GM21528 (cell line): ENCODE results near the gene PPDPF.
"Not testable (repeated sequence)": the region's sequence is repeated elsewhere in the genome, so short reads cannot be mapped to it uniquely, and the experiment has no call there.

ENCODE experiments used
- ATAC-seq: cut with Tn5 transposase; IDR thresholded peaks from one replicate; pipeline ENCODE4 v1.9.1; 2021; ENCODE audit warnings: mild to moderate bottlenecking, moderate library complexity; ENCODE audit not compliant: unreplicated experiment, low FRiP score

The PPDPF gene

GRCh38 chr20:63560856-63561609 is 40.5 kb downstream of the PPDPF start:
- ATAC-seq = no peak

- no peak for ATAC-seq
Measured at GRCh38 chr20:63561624-63562396, 41.2 kb downstream of the PPDPF start.

DNA sequence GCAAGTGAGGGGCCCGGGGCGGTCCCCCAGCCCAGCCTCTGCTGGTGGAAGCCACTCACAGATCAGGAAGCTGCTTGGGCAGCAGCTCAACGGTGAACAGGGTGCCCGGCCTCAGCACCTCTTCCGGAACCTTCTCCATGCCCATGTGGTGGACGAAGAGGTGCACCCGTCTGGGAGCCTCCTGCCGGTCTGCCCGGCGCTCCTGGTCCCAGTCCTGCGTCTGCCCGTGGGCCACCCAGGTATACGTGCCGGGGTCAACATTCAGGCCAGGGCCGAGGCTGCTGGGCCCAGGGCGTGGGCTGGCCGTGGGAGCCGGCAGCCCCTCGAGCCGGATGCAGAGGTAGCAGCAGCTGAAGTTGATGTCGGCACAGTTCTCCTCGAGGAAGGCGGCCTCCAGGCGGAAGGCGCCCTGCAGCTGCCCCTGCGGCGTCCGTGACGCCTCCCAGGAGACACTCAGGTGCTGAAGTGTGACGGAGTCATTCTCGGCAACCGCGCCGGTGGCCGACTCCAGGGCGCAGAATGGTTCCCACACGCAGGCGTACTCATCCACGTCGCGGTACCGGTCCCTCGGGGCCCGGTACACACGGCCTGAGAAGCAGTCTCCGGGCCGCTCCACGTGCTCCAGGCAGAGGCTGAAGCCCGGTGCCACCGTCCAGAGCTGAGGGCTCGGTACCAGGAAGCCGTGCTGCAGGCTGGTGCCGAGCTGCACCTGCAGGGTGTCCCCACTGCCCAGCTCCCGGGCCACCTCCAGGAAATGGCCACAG is 42.1 kb downstream of the PPDPF start:
- no peak for ATAC-seq

- ATAC-seq = no peak
Measured at GRCh38 chr20:63563225-63563935, 42.8 kb downstream of the PPDPF start.

DNA sequence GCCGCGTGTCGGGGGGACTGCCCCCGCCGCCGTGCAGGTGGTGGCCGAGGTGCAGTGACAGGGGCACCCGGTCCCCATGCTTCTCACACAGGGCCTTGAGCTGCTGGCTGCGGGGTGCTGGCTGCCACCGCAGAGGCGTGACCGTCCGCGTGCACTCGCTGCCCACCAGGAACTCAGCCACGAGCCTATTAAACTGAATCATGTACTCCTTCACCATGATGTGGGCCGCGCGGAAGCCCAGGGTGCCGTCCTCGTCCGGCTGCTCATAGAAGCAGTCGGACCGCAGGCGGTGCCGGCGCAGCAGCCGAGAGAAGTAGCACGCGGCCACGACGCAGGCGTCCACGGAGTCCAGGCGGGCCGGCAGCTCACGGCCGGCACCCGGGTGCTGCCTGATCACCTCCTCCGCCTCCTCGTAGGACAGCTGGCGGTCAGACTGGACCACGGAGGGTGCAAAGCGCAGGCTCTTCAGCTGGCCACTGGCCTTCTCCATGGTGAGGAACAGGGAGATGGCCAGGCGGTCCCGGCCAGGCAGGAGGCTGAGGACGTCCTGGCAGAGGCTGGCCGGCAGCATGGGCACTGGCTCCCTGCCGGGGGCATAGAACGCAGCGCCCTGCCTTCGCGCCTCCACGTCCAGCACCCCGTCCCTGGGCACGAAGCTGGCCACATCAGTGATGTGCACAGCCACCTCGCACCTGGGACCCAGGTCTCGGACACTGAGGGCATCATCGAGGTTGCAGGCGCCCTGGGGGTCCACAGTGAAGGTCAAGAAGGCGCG is 43.7 kb downstream of the PPDPF start:
- ATAC-seq = no peak

GRCh38 chr20:63565021-63565698 is 44.6 kb downstream of the PPDPF start:
- ATAC-seq = no peak

- no peak for ATAC-seq
Measured at GRCh38 chr20:63565699-63566335, 45.3 kb downstream of the PPDPF start.

DNA sequence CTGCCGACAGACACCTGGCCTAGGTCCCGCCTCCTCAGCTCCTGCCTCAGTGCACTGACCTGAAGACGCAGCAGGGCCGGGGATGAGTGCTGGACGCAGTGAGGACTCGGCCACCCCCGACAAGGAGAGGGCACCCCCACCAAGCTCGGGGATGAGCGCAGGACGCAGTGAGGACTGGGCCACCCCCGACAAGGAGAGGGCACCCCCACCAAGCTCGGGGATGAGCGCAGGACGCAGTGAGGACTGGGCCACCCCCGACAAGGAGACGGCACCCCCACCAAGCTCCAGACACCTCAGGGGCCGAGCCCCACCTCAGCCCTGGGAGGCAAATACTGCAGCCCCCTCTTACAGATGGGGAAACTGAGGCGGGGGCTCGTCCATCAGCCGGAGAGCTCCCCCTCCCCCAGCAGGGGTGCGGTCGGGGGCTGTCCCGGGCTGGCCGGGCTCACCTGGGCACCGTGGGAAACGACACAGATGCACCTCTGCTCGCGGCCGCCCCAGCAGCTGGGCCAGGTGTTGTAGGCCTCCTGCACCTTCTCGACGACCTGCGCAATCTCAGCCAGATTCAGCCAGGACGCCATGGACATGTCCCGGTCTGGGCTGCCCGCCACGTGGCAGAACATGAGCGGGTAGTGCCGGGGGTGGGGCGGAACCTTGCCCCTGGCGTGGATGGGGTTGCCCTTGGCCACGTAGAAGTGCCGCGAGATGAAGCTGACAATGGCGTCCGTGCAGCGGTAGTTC is 46.0 kb downstream of the PPDPF start:
- no peak for ATAC-seq

DNA sequence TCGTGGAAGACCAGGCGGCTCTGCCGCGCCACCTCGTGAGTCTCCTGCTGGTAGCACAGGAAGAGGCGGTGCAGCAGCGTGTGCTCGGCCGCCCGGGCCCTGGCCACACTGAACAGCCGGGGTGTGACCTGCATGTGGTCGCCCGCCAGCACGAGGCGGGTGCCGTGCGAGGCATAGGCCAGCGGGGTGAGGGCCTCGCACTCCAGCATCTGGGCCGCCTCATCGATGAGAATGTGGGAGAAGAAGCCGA is 46.5 kb downstream of the PPDPF start:
- ATAC-seq = no peak

GRCh38 chr20:63567386-63568169 is 47.0 kb downstream of the PPDPF start:
- peak; percentile 72 for ATAC-seq

DNA sequence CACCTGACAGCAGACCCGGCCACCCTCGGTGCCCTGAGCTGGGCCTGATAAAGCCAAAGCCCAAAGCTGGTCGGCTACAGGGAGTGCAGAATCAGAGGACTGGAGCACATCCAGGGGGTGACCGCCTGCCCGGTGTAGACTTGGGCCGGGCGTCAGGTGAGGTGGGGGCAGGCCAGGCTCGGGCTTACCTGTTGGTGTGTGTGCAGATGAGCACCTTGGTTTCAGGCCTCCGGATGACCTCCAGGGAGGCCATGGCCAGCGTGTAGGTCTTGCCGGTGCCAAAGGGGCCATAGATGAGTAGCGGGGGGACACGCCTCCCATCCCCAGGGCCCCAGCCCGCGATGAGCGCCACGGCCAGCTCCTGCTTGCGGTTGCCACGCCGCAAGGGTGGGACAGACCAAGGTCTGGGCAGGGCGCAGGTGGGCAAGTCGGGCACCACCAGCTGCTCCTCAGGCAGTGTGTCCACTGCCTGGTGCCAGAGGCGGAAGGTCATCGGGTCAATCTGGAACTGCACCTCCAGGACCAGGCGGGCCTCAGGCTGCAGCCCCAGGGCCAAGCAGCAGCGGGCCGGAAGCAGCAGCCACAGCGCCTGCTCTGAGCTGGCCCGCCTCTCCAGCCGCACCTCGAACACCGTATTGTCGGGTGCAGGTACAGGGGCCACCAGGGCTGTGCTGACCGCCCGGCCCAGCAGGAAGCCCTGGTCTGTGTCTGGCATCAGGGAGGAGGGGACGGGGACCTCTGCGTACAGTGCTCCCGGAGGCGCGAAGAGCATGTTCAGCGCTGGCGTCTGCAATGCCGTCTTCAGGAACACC is 47.8 kb downstream of the PPDPF start:
- ATAC-seq = peak; percentile 26

- ATAC-seq = no peak
Measured at GRCh38 chr20:63568986-63569949, 48.7 kb downstream of the PPDPF start.

DNA sequence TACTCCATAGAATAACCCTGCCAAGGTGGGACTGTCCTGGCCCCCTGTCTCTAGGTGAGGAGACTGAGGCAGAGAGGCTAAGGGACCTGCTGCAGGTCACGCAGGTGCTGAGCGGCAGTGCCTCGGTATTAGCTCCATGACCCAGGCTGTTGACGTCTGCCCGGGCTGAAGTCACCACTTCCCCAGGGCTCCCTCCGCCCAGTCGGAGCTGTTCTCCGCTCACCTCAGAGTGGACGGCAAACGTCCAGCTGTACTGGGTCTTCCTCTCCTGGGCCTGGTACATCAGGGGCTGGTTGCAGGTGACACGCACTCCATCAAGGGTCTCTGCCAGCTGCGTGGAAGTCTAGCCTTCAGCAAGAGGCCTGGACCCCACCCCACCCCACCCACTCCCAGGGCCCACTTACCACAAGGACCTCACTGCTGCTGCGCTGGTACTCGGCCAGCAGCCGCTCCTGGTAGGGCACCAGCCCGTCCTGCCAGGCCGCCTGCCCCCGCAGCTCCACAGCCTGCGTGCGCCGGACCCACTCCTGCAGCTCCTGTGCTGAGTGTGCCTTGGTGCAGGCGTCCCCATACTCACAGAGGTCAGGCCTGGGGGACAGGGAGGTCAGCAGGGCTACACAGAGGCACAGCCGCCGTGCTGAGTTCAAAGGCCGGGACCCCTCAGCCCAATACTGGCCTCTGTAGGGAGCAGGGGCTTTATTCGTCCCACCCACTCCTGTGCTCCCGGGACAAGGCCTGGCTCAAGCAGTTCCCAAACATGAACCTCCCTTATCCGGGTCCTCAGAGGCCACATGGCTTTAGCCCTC is 49.9 kb downstream of the PPDPF start:
- no peak for ATAC-seq

DNA sequence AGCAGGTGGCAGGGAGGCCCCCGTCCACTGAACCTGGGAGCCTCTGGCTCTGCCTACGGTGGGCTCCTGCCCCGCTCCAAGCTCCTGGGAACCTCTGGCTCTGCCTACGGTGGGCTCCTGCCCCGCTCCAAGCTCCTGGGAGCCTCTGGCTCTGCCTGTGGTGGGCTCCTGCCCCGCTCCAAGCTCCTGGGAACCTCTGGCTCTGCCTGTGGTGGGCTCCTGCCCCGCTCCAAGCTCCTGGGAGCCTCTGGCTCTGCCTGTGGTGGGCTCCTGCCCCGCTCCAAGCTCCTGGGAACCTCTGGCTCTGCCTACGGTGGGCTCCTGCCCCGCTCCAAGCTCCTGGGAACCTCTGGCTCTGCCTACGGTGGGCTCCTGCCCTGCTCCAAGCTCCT is 50.5 kb downstream of the PPDPF start:
- not testable (repeated sequence) for ATAC-seq
